ENCODE results near the gene IAH1.
"Not testable (repeated sequence)": the region's sequence is repeated elsewhere in the genome, so short reads cannot be mapped to it uniquely, and the experiment has no call there.

IAH1 gene

DNA sequence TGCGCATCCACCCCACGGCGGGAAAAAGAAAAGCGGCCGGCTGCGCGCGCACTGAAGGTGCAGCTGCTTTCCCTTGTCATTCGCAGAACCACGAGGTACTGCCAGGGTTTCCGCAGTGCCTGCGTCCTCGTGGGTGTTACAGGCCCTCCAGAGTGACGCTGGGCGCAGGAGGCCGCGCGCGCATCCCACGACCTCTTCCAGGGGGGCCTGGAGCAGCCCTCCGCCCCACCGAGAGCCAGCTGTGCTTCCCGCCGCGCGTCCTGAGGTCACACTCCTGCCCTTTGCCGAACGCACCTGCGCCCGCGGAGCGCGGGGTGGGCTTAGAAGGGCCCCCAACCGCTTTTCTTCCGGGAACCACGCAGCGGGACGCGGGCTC lies 378 bp upstream of the IAH1 start:
- DNase-seq: peak; percentile 39

GRCh38 chr2:9477914-9478313 lies 3.6 kb downstream of the IAH1 start:
- no peak for DNase-seq

DNA sequence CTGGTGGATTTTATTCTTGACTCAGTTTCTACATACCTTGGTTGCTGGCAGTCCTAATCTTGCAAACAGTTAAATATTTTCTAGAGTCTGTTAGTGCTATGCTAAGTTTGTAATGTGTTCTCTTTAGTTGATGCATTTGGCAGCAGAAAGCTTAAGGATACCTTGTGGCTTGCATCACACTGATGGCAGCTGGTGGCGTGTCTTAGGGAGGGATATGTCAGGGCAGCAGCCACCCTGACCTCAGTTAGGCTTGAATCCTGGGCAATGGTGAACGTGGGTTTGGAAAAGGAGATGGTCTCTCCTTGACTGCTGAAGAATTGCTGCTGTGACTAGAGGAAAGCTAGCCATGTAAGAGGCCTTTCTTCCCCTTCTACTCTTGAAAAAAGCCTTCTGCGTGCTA lies 4.2 kb downstream of the IAH1 start:
- no peak for DNase-seq

GRCh38 chr2:9480157-9480556 lies 5.8 kb downstream of the IAH1 start:
- no peak for DNase-seq

DNA sequence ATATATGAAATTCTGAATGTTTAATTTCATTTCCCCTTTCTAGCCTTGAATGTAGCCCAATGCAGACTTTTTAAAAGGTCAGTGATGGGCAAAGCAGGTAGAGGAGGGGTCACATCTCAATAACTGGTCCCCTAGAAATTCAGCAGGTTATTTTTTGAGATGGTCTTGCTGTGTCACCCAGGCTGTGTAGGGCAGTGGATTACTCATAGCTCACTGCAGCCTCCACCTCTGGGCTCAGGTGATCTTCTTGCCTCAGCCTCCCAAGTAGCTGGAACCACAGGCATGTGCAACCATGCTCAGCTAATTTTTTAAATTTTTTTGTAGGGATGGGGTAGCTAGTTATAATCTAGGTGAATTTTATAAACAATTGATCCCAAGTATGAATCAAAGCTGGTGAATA lies 8.8 kb downstream of the IAH1 start:
- no peak for DNase-seq

DNA sequence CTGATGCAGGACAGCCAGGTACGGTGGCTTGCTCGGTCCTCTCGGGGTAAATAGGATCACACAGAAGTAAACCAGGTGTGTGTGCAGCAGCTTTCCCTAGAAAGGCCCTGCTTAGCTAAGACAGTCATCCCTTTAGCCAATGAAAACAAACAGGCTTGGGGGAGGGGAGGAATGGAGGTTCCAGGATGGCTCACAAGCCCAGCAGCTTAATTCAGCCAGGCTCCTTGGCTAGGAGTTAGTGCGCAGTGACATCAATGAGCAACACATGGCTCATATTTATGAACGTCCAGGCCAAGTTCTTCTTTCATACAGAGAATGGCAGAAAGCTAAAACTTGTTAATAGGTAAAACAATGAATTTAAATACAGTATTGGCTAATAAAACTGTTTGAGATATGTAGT lies 10.2 kb downstream of the IAH1 start:
- no peak for DNase-seq

GRCh38 chr2:9488583-9489547 lies 14.5 kb downstream of the IAH1 start:
- no peak for DNase-seq

- DNase-seq: no peak
Measured at GRCh38 chr2:9490789-9491188, 16.4 kb downstream of the IAH1 start.

DNA sequence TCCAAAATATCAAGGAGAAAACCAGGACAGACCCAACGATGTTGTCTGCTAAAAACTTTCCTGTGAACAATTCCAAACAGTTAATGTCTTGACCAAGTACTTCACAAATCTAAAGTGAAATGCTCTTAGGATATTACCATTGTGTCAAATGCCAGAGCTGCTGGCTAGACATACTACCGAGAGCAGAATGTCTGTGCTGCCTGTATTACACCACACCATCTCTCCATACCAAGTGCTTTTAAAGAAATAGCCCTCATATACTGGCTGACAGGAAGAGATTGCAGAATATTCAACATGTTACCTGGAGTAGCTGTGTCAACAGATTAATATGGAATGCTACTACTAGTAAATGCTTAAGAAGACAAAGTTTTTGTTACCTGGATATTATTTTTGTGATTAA lies 18.6 kb downstream of the IAH1 start:
- DNase-seq: no peak

GRCh38 chr2:9493478-9493877 lies 19.1 kb downstream of the IAH1 start:
- DNase-seq: no peak

GRCh38 chr2:9494081-9494480 lies 19.7 kb downstream of the IAH1 start:
- DNase-seq: no peak

- no peak for DNase-seq
Measured at GRCh38 chr2:9497017-9497416, 22.7 kb downstream of the IAH1 start.

DNA sequence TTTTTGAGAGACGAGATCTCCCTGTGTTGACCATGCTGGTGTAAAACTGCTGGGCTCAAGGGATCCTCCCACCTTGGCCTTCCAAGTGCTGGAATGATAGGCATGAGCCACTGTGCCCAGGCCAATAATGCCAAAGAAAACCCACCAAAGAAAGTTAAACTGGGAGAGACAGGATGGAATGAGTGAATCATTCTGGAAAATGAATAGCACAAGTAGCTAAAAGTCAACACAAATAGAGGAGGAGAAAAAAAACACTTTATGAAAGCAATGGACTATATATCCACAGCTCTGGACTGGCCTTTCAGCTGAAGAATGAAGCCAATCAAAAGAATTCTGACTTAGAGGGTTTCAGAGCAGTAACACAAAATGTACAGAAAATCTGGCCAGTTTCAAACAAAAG lies 23.9 kb downstream of the IAH1 start:
- DNase-seq: no peak

- DNase-seq: no peak
Measured at GRCh38 chr2:9508931-9509330, 34.6 kb downstream of the IAH1 start.

DNA sequence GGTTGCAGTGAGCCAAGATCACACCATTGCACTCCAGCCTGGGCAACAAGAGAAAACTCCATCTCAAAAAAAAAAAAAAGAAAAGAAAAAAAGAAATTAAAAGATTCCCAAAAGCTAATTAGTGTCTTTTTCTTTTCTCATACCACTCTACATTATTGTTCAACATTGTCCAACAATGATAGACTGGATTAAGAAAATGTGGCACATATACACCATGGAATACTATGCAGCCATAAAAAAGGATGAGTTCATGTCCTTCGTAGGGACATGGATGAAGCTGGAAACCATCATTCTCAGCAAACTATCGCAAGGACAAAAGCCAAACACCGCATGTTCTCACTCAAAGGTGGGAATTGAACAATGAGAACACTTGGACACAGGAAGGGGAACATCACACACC lies 39.6 kb downstream of the IAH1 start:
- DNase-seq: not testable (repeated sequence)

DNA sequence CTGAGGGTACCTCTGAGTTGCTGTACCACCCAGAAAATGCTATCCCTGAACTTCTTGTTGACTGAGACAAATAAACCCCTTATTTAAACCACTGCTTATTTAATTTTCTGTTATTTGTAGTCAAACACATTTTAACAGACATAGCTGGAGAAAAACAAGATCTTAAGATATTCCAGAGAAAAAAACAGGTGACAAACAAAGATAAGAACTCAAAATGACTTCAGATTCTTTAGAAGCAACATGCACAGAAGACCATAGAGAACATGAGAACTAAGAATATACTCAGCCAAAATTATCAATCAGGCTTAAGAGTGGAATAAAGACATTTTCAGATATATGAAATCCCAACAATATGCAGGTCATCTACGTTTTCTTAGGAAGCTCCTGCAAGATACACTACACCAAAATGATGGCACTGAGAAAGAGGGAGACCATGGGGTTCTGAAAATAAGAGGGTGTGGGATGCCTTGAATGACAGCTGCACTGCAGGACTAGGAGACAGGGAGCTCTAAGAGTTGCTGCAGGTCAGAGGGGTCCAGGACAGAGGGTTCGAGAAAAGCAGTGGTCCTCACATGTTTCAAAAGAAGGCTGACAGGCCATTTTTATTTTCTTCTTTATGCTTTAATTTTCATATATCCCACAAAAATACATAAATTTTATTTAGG lies 42.9 kb downstream of the IAH1 start:
- peak; percentile 47 for DNase-seq

GRCh38 chr2:9518163-9518562 lies 43.8 kb downstream of the IAH1 start:
- no peak for DNase-seq

DNA sequence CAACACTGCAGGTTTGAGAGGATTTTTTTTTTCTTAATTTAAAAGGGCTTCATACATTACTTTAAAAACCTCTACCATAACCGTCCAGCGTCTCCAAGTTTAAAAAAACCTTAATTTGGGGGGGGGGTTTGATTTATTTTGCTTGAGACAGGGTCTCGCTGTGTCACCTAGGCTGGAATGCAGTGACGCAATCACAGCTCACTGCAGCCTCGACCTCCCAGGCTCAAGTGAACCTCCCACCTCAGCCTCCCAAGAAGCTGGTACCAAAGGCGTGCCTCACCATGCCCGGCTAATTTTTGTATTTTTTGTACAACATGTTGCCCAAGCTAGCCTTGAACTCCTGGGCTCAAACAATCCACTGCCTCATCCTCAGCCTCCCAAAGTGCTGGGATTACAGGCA lies 44.4 kb downstream of the IAH1 start:
- DNase-seq: no peak

GRCh38 chr2:9519250-9519649 lies 44.9 kb downstream of the IAH1 start:
- peak; percentile 6 for DNase-seq

- no peak for DNase-seq
Measured at GRCh38 chr2:9524291-9524690, 49.9 kb downstream of the IAH1 start.

GRCh38 chr2:9525266-9525665 lies 50.9 kb downstream of the IAH1 start:
- no peak for DNase-seq

DNA sequence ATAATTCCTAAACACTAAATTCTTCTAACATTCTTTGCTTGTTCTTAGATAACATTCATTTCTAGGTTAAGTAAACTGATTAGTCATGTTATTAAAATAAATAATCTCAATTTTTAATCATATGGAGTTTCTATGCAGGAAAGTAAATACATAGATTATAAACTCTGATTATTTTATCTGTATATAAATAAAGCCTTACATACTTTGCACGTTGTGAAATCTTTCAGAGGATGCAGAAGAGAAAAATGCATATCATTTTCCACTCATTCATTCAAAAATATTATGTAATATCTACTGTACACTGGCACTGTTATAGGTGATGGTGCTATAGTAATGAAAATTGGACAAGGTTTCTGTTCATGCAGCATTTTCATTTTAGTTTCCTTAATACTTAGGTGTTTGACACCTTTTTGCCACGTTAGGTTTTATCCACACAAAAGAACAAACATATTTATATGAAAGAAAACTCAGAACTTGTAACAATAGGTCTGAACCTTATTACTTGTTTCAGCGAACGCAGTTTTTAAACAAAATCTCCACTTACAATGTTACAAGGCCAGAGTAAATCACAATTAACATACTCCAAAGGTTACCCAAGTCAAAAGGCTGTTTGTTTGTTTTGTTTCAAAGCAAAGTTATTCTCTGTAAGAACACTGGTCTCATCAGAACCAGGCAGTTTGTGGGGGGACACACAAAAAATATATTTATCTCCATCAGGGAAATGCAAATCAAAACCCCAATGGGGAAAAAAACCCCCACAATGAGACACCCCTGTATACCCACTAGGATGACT lies 53.8 kb downstream of the IAH1 start:
- no peak for DNase-seq

DNA sequence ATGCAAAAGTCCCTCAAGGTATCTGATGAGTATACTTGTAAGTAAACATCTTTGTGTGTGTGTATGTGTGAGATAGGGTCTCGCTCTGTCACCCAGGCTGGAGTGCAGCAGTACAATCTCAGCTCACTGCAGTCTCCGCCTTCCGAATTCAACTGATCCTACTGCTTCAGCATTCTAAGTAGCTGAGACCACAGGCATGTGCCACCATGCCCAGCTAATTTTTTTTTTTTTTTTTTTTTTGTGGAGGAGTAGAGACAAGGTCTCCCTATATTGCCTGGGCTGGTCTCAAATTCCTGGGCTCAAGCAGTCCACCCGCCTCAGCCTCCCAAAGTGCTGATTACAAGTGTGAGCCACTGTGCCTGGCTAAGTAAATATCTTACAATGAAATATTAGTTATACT lies 58.1 kb downstream of the IAH1 start:
- no peak for DNase-seq

DNA sequence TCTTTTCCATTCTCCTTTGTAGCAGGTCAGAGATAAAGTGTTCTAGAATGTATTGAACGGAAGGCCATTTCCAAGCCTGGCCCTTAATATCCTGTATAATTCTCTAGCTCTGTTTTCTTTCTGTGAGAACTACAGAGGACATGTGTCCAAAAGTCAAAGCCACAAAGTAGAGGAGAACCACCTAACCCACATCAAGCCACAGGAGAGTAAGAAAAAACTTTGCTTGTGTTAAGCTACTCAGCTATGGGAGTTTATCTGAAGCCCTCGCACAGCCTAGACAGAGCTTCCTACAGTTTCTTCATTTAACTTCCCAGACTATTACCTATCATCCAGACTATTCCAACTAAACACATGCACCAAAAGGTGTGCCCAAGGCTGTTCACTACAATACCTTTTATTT lies 59.3 kb downstream of the IAH1 start:
- no peak for DNase-seq

Measured in hematopoietic multipotent progenitor cell treated with erythropoietin and hydrocortisone succinate and interleukin-3 and kit ligand, for 8 days (in vitro differentiated cells).